GM13976 (cell line): ENCODE measurements around the gene SDC1.

Source experiments
- DNase-seq: peaks from one replicate; pipeline ENCODE4 v3.0.0; 2012; ENCODE audit warnings: low spot score
- CTCF ChIP-seq: IDR thresholded peaks from 2 replicates; pipeline ENCODE4 v1.5.1; 2012; ENCODE audit warnings: borderline replicate concordance, mild to moderate bottlenecking; ENCODE audit not compliant: insufficient read depth; ENCODE audit errors: extremely low read depth, missing control alignments, control extremely low read depth
- in situ Hi-C: fragments of 300-500 bp; cut with MboI; formaldehyde crosslinking; loops from one replicate; pipeline ENCODE4 v1.12.0; 2022; ENCODE audit warnings: low sequenced_read_pairs, mixed read lengths, inconsistent platforms; ENCODE audit not compliant: unreplicated experiment

The SDC1 gene

GRCh38 chr2:20203521-20204225 lies 21.3 kb downstream of the SDC1 start:
- DNase-seq, result no peak
- in situ Hi-C loops, result no loop called here
- no peak for TF ChIP-seq CTCF

- TF ChIP-seq CTCF, result no peak
- in situ Hi-C loops, result no loop called here
- no peak for DNase-seq
These were observed 21.9 kb downstream of the SDC1 start for GRCh38 chr2:20203072-20203471.

- in situ Hi-C loops, result no loop called here
- TF ChIP-seq CTCF, result no peak
- no peak for DNase-seq
These were observed 23.3 kb downstream of the SDC1 start for GRCh38 chr2:20201671-20202070.

GRCh38 chr2:20200697-20201555 lies 24.0 kb downstream of the SDC1 start:
- in situ Hi-C loops, result no loop called here
- no peak for DNase-seq
- TF ChIP-seq CTCF, result no peak

- no peak for TF ChIP-seq CTCF
- in situ Hi-C loops, result no loop called here
- DNase-seq, result no peak
These were observed 25.2 kb downstream of the SDC1 start for GRCh38 chr2:20199633-20200270.

GRCh38 chr2:20198796-20199632 lies 25.9 kb downstream of the SDC1 start:
- TF ChIP-seq CTCF, result no peak
- in situ Hi-C loops, result no loop called here

More at GRCh38 chr2:20198796-20199632, 25.9 kb downstream of the SDC1 start:
- DNase-seq, result no peak
